GM21786 (cell line): ENCODE measurements around the gene SERTAD3.
"Not testable (repeated sequence)": the region's sequence is repeated elsewhere in the genome, so short reads cannot be mapped to it uniquely, and the experiment has no call there.

Experiments used
- ATAC-seq: cut with Tn5 transposase; IDR thresholded peaks from one replicate; pipeline ENCODE4 v1.9.1; 2021; ENCODE audit not compliant: unreplicated experiment

SERTAD3 gene

DNA sequence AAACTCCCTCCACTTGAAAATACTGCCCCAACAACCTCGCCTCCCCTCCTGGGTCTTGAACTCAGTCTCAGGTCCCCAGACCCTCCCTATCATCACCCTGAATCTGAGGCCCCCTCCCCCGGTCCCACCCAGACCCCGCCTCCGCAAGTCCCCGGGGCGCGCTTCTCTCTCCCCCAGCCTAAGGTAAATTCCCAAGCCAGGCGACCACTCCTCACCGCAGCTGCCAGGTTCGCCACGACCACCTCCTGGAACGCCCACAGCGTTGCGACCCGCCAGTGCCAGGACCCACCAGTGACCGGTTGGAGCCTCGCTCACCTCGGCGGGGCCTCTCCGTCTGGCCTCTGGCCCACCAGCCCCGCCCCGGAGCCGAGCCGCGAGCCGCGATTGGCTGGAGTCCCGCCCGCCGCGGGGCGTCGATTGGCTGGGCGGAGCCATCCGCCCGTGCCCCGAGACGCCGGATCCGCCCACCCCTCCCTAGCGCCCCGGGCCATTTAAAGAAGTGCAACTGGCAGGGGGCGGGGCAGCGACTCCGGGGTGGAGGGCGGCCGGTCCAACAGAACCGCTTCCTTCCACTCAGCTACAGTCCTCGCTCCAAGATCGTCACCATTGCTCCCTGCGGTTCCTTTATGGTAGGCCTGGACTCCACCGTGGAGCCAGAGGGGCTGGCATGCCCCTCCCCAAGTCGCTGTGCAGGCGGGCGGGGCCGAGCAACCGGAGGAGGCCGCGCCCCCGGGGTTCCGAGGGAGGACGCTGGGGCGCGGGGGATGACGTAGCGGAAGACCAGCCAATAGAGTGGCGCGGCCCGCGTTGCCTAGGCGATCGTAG is at the start of gene SERTAD3:
TSS of gene SERTAD3 (minus strand) at position 336 of the 825 bp plus-strand sequence. CDS start 2,255 bp downstream, outside the sequence.
- ATAC-seq, result peak; percentile 67

- no peak for ATAC-seq
These were observed 49.6 kb upstream of the SERTAD3 start for GRCh38 chr19:40493778-40494177.

GRCh38 chr19:40492274-40492673 is 48.1 kb upstream of the SERTAD3 start:
- no peak for ATAC-seq

DNA sequence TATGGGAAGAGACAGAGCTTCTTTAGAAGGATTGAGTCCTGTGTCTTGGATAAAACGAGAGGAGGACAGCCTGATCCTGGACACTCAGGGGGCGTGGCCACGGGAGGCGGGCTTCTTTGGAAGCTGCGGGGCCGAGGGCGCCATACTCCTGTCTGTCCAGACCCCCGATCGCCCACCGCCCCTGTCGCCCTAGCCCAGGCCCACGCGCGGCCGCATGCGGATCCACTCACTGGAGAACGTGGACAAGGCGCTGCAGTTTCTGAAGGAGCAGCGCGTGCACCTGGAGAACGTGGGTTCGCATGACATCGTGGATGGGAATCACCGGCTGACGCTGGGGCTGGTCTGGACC is 45.7 kb upstream of the SERTAD3 start:
- ATAC-seq, result no peak

- ATAC-seq, result no peak
These were observed 41.9 kb upstream of the SERTAD3 start for GRCh38 chr19:40486017-40486416.

- ATAC-seq, result not testable (repeated sequence)
These were observed 31.9 kb upstream of the SERTAD3 start for GRCh38 chr19:40475878-40476644.

DNA sequence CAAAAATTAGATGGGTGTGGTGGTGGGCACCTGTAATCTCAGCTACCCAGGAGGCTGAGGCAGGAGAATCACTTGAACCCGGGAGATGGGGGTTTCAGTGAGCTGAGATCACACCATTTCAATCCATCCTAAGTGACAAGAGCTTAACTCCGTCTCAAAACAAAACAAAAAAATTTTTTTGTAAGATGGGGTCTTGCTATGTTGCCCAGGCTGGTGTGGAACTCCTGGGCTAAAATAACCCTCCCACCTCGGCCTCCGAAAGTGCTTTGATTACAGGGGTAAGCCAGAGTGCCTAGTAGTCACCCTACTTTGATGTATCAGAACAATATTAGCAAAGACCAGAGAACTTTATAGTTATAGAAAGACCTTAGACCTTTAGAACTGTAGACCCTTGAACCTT is 30.6 kb upstream of the SERTAD3 start:
- no peak for ATAC-seq

DNA sequence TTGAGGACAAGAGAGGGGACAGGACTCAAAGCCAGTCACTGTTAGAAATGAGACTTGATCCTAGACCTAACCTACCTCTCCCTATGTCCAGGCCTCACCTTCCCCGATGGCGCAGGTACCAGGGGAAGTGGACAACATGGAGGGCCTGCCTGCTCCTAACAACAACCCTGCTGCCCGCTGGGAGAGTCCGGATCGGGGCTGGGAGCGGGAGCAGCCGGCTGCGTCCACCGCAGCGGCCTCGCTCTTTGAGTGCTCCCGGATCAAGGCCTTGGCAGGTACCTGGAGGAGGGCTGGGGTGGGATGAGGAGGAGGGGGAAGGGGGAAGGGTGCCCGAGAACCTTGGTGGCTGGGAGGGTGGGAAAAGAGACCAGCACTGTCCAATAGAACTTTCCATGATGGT is 28.4 kb upstream of the SERTAD3 start:
- ATAC-seq, result no peak

GRCh38 chr19:40471111-40471510 is 27.0 kb upstream of the SERTAD3 start:
- no peak for ATAC-seq

- no peak for ATAC-seq
These were observed 24.9 kb upstream of the SERTAD3 start for GRCh38 chr19:40469011-40469410.

DNA sequence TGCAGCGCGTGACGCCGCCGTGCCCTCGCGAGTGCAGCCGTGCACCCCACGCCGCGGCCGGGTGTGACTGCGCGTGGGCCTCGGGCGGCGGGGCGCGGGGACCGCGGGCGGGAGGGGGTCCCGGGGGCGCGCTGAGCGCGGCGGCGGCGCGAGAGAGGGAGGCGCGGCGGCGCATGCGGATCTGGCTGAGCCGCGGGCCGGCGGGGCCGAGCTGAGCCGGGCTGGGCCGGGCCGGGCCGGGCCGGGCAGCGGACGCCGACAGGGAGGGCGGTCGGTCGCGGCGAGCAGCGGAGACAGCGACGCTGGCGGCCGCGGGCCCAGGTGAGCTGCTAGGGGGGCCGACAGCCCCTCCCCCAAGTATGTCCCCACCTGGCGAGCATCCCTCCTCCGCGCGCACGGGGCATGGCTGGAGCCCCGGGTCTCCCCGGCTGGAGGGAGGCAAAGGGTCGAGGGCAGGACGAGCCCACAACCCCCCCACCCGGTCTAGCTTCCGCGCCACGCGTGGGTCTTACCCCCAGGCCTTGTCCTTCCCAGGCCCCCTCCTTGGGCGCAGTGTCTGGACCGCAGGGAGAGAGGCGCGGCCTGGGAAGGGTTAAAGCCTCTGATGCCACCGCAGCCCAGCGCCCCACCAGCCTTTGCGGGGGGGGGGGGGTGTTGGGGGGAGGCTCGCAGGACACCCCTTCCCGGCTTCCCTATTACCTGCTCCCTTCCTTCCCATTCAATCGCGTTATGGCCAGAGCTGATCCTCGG is 23.0 kb upstream of the SERTAD3 start, which contains the start of gene SPTBN4:
TSS of gene SPTBN4 (plus strand) at position 17 of the 750 bp plus-strand sequence. CDS start 5,621 bp downstream, outside the sequence.
- ATAC-seq, result no peak

GRCh38 chr19:40466219-40466984 is 22.3 kb upstream of the SERTAD3 start:
- ATAC-seq, result peak; percentile 19

DNA sequence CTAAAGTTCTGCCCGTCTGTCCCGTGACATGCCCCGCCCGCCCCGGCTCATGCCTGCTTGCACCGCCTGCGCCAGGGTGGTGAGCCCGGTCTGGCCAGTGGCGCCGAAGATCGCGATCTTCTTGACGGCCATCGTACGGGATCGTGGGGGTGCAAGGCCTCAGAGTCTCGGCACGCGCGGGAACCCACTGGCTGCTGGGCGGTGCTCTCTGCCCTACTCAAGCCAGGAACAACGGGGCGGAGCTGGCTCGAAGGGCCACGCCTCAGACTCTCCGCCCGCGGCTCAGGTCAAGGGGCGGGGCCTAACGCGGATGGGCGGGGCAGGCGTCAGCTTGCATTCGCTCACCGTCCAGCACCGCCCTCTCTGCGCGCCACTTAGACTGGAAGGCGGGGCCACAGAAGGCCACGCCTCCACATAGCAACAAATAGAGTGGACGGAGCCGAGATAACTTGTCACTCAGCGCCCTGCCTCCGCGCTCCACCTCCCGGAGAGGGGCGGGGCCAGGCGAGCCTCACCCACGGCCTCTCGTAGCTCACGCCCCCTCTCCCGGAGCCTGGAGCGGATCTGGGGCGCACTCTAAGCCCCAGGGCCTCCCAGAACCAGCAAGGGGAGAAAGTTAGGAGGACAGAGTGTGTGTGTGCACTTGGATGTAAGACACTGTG is 21.6 kb upstream of the SERTAD3 start, which contains the start of gene BLVRB:
TSS of gene BLVRB (minus strand) at position 189 of the 662 bp plus-strand sequence. CDS start at position 132, 57 bp downstream.
- peak; percentile 81 for ATAC-seq

GRCh38 chr19:40465025-40465556 is 21.0 kb upstream of the SERTAD3 start:
- no peak for ATAC-seq

DNA sequence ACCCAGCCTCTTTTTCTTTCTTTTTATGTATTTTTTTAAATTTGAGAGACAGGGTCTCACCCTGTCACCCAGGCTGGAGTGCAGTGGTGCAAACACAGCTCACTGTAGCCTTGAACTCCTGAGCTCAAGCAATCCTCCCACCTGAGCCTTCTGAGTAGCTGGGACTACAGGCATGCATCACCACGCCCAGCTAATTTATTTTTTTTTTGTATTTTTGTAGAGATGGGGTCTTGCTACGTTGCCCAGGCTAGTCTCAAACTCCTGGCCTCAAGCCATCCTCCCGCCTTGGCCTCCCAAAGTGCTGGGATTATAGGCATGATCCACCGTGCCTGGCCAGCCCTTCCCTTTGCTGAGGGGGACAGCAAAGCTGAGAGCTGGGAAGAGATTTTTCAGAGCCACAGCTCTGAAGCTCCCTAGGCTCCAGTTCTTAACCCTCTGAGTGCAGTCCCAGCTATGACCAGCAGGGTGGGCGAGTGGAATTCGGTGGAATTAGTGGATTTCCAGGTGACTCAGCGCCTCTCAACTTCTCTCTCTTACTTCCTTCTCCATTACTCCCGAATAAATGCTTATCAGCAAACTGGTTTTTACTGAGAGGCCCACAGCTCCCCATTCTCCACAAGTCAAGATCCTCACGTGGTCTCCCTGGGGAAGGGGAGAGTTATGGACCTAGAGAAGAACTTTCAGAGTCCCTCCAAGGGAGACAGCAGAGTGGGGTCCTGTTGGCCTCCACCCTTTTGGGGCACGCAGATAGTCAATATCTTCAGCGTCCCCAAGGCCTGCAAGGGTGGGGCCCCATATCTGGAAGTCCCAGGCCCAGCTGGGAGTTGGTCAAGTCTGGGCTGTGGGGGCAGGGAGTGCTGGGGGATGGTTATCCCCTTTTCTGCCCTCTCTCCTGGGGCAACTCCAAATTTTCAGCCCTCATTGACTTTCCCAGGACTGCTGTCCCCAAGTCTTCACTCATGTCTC is 20.2 kb upstream of the SERTAD3 start:
- ATAC-seq, result no peak

GRCh38 chr19:40463587-40464037 is 19.5 kb upstream of the SERTAD3 start:
- not testable (repeated sequence) for ATAC-seq

- no peak for ATAC-seq
These were observed 17.6 kb upstream of the SERTAD3 start for GRCh38 chr19:40461669-40462221.

- no peak for ATAC-seq
These were observed 16.1 kb upstream of the SERTAD3 start for GRCh38 chr19:40460185-40460584.
